NCI-H82 treated with DMSO at 0.1 percent for 48 hours (cell line): ENCODE results near the gene ESRRA.

Source experiments
- DNase-seq: peaks from one replicate; lab custom pipeline; 2025; ENCODE audit not compliant: unreplicated experiment; lab: John Stamatoyannopoulos, UW

Gene ESRRA

GRCh38 chr11:64305075-64305690, at the start of gene ESRRA:
Gene ESRRA (plus strand): TSS chr11:64305524. CDS start chr11:64307180, 1,656 bp downstream.
- peak; percentile 96 for DNase-seq

GRCh38 chr11:64256300-64256699, 49.0 kb upstream of the ESRRA start:
- no peak for DNase-seq

- DNase-seq: no peak
Measured at GRCh38 chr11:64258356-64258755, 47.0 kb upstream of the ESRRA start.

GRCh38 chr11:64258946-64259532, 46.3 kb upstream of the ESRRA start:
- DNase-seq: no peak

- no peak for DNase-seq
Measured at GRCh38 chr11:64259533-64260067, 45.7 kb upstream of the ESRRA start.

GRCh38 chr11:64260147-64260708, 45.1 kb upstream of the ESRRA start:
- no peak for DNase-seq

- DNase-seq: no peak
Measured at GRCh38 chr11:64261556-64262080, 43.7 kb upstream of the ESRRA start.

- DNase-seq: no peak
Measured at GRCh38 chr11:64262271-64263002, 42.9 kb upstream of the ESRRA start.

- no peak for DNase-seq
Measured at GRCh38 chr11:64263021-64263946, 42.0 kb upstream of the ESRRA start.

GRCh38 chr11:64263947-64264317, 41.4 kb upstream of the ESRRA start:
- DNase-seq: no peak

GRCh38 chr11:64264371-64264852, 40.9 kb upstream of the ESRRA start:
- no peak for DNase-seq

GRCh38 chr11:64265176-64266160, 39.9 kb upstream of the ESRRA start:
- DNase-seq: no peak

GRCh38 chr11:64266339-64266738, 39.0 kb upstream of the ESRRA start:
- DNase-seq: no peak

GRCh38 chr11:64267207-64267945, 37.9 kb upstream of the ESRRA start:
- DNase-seq: no peak

- DNase-seq: no peak
Measured at GRCh38 chr11:64268025-64268892, 37.1 kb upstream of the ESRRA start.

GRCh38 chr11:64268893-64269539, 36.3 kb upstream of the ESRRA start:
- DNase-seq: no peak
